Fibroblast of villous mesenchyme (primary cell): ENCODE measurements around the gene AQP7. TPM values are rescaled to one million over a fixed set of nuclear protein-coding genes. Genes with fewer than 3 reads are reported as not detected.
"Not testable (repeated sequence)": the region's sequence is repeated elsewhere in the genome, so short reads cannot be mapped to it uniquely, and the experiment has no call there.

Source experiments
- DNase-seq: peaks from one replicate; pipeline ENCODE4 v3.0.0-alpha.2; 2010; ENCODE audit warnings: low read depth
- H3K4me3 ChIP-seq: 2 replicates; pipeline ENCODE4 v1.5.1; 2011; ENCODE audit warnings: low read depth, mild to moderate bottlenecking, low read length
- CTCF ChIP-seq: IDR thresholded peaks from 2 replicates; pipeline ENCODE4 v1.5.1; 2012; ENCODE audit warnings: low read depth, mild to moderate bottlenecking, low read length; ENCODE audit not compliant: insufficient read depth
- total RNA-seq: library from RNA; depleted of rRNA; stranded (reverse); fragments of >200 nt; gene quantifications from 2 replicates; pipeline ENCODE4 v1.2.3, GENCODE V29; 2012

AQP7 gene
- total RNA-seq, 1 donor: not detected

- DNase-seq: no peak
- TF ChIP-seq CTCF: no peak
- no peak overlapping the region for H3K4me3 ChIP-seq
Measured at GRCh38 chr9:33393581-33393980, 8.8 kb downstream of the AQP7 start.

DNA sequence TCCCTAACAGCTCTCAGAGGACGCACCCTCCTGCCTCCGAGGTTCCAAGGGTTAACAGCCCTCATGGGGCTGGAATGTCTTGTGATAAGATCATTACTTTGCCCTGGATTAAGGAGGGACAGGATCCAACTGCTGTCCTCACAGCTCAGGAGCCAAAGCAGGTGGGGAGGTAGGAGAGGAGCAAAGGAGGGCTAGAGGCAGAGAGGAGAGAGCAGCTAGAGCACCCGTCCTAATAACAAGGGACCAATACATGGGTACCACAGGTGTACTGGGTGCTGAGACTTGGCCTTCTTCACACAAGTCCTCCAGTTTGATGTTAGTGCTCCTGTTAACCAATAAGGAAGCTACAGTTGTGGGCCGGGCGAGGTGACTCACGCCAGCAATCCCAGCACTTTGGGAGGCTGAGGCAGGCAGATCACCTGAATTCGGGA is 9.8 kb downstream of the AQP7 start:
- H3K4me3 ChIP-seq, DNase-seq: not testable (repeated sequence)

DNA sequence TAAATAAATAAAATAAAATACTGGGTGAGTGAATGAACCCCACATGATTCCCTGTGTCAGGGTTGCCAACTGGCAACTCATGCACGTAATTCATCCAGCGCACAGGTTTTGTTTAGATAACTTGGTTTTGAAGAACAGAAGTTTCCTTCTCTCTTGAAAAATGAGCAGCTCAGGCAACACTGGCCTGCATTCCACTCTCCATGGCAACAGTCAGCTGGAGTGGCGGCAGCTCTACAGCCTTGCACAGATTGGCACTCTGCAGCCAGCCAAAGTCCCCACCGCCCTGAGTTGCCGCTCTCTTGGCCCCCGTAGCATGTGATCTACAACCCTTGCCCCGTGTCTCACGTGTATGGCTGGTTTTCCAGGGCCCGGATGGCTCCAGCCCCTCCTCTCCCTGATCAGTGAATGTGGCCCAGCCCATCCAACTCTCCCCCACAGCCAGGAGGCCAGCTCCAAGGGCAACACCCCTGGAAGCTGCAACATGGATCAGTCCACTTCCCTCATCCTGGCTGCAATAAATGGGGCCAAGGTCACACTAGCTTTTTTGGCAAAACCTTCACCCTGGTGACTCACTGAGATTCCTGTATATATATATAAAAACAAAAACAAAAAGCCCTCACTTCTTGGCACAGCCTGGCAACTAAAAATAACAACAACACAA is 11.1 kb downstream of the AQP7 start:
- H3K4me3 ChIP-seq: peak overlapping the region; percentile 21
- DNase-seq: peak; percentile 95

GRCh38 chr9:33388110-33388994 is 14.0 kb downstream of the AQP7 start:
- TF ChIP-seq CTCF: no peak
- no peak overlapping the region for H3K4me3 ChIP-seq
- no peak for DNase-seq

GRCh38 chr9:33386998-33387397 is 15.4 kb downstream of the AQP7 start:
- H3K4me3 ChIP-seq, DNase-seq: not testable (repeated sequence)

GRCh38 chr9:33386641-33386996 is 15.7 kb downstream of the AQP7 start:
- H3K4me3 ChIP-seq, DNase-seq: not testable (repeated sequence)

GRCh38 chr9:33385979-33386640 is 16.3 kb downstream of the AQP7 start:
- DNase-seq, H3K4me3 ChIP-seq: not testable (repeated sequence)

GRCh38 chr9:33385536-33385935 is 16.8 kb downstream of the AQP7 start:
- not testable (repeated sequence) for H3K4me3 ChIP-seq, DNase-seq

GRCh38 chr9:33383396-33383795 is 19.0 kb downstream of the AQP7 start:
- not testable (repeated sequence) for DNase-seq, H3K4me3 ChIP-seq

DNA sequence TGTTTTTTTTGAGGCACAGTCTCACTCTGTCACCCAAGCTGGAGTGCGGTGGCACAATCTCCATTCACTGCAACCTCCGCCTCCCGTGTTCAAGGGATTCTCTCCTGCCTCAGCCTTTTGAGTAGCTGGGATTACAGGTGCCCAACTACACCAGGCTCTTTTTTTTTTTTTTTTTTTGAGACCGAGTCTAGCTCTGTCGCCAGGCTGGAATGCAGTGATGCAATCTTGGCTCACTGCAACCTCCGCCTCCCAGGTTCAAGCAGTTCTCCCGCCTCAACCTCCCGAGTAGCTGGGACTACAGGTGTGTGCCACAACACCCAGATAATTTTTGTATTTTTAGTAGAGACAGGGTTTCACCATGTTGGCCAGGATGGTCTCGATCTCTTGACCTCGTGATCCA is 20.0 kb downstream of the AQP7 start:
- not testable (repeated sequence) for H3K4me3 ChIP-seq, DNase-seq

- DNase-seq: no peak
- TF ChIP-seq CTCF: no peak
- H3K4me3 ChIP-seq: no peak overlapping the region
Measured at GRCh38 chr9:33381231-33381791, 21.1 kb downstream of the AQP7 start.
